H1 (cell line): ENCODE data around the gene NHSL2. TPM values are rescaled to one million over a fixed set of nuclear protein-coding genes. Genes with fewer than 3 reads are reported as not detected.

ENCODE experiments used
- CTCF ChIA-PET: fragments of 300-600 bp; sonication (Branson Sonifier 250); formaldehyde crosslinking; loops from one replicate; lab custom pipeline; 2021; ENCODE audit not compliant: partially characterized antibody; lab: Charles Lee
- POLR2A ChIA-PET: fragments of 300-600 bp; sonication (Branson Sonifier 250); formaldehyde crosslinking; loops from one replicate; lab custom pipeline; 2021; ENCODE audit warnings: inconsistent platforms; ENCODE audit not compliant: partially characterized antibody; lab: Charles Lee
- DNase-seq, 2 experiments: peaks; one replicate each; pipeline versions ENCODE4 v3.0.0 to v3.0.0-alpha.2; 2010 to 2022; ENCODE audit warnings: low spot score in 2 of 2, low read depth in 1 of 2, mixed read lengths in 1 of 2
- FAIRE-seq: peaks from 2 replicates; lab custom pipeline; 2011; peaks lifted over from hg19 to GRCh38; lab: Jason Lieb, UNC
- H2AFZ ChIP-seq: 2 replicates; pipeline ENCODE4 v1.8.1; 2012; ENCODE audit warnings: low read length, inconsistent platforms
- H2AK5ac ChIP-seq: 2 replicates; pipeline ENCODE4 v1.6.1; 2013; ENCODE audit warnings: low read depth, low read length
- H2BK120ac ChIP-seq: replicated peaks from 2 replicates; pipeline ENCODE3; 2013; ENCODE audit warnings: low read depth, low read length, inconsistent platforms
- H2BK12ac ChIP-seq: 2 replicates; pipeline ENCODE4 v1.6.1; 2013; ENCODE audit warnings: low read depth, low read length
- H2BK15ac ChIP-seq: 2 replicates; pipeline ENCODE4 v1.6.1; 2013; ENCODE audit warnings: low read length
- H2BK20ac ChIP-seq: 2 replicates; pipeline ENCODE4 v1.6.1; 2013; ENCODE audit warnings: low read length
- H2BK5ac ChIP-seq: 2 replicates; pipeline ENCODE4 v1.6.1; 2013; ENCODE audit warnings: low read depth, low read length
- H3K14ac ChIP-seq: 2 replicates; pipeline ENCODE4 v1.6.1; 2013; ENCODE audit warnings: inconsistent platforms; ENCODE audit not compliant: insufficient read length
- H3K18ac ChIP-seq: 2 replicates; pipeline ENCODE4 v1.6.1; 2013; ENCODE audit warnings: low read length; ENCODE audit errors: extremely low read depth
- H3K23ac ChIP-seq: 2 replicates; pipeline ENCODE4 v1.6.1; 2013; ENCODE audit warnings: inconsistent platforms; ENCODE audit not compliant: insufficient read length
- H3K23me2 ChIP-seq: 2 replicates; pipeline ENCODE4 v1.6.1; 2013; ENCODE audit warnings: low read depth, low read length
- H3K27ac ChIP-seq: 2 replicates; pipeline ENCODE4 v1.6.1; 2011; ENCODE audit warnings: low read depth, low read length, inconsistent platforms
- H3K27me3 ChIP-seq, 4 experiments: replicated peaks in 1 of 4; 1 replicate in 1 of 4; 2 replicates in 3 of 4; pipeline versions ENCODE4 v1.6.1 to v1.8.1; 2011 to 2013; ENCODE audit warnings: low read length in 3 of 4, mild to moderate bottlenecking in 3 of 4, inconsistent platforms in 2 of 4, mixed read lengths in 2 of 4, moderate library complexity in 1 of 4; ENCODE audit not compliant: control insufficient read depth in 3 of 4, insufficient read depth in 3 of 4; ENCODE audit errors: extremely low read depth in 1 of 4
- H3K36me3 ChIP-seq, 4 experiments: 2 replicates each; pipeline versions ENCODE4 v1.6.1 to v1.8.1; 2011 to 2013; ENCODE audit warnings: mild to moderate bottlenecking in 4 of 4, low read length in 3 of 4, moderate library complexity in 2 of 4, control low read depth in 1 of 4, inconsistent platforms in 1 of 4; ENCODE audit not compliant: insufficient read depth in 4 of 4, control insufficient read depth in 2 of 4
- H3K4ac ChIP-seq: replicated peaks from 2 replicates; pipeline ENCODE3; 2013; ENCODE audit warnings: low read length, low read depth, mixed read lengths, inconsistent platforms; ENCODE audit not compliant: insufficient read length
- H3K4me1 ChIP-seq, 4 experiments: replicated peaks in 1 of 4; 1 replicate in 1 of 4; 2 replicates in 3 of 4; pipeline versions ENCODE4 v1.6.1 to v1.8.1; 2011 to 2013; ENCODE audit warnings: low read length in 3 of 4, inconsistent platforms in 2 of 4, mixed read lengths in 1 of 4; ENCODE audit not compliant: insufficient read depth in 4 of 4, control insufficient read depth in 3 of 4
- H3K4me2 ChIP-seq, 2 experiments: 2 replicates each; pipeline versions ENCODE4 v1.6.1 to v1.8.1; 2011 to 2013; ENCODE audit warnings: low read depth in 2 of 2, low read length in 2 of 2, control low read depth in 1 of 2, inconsistent platforms in 1 of 2, mild to moderate bottlenecking in 1 of 2; ENCODE audit not compliant: insufficient read depth in 1 of 2
- H3K4me3 ChIP-seq, 4 experiments: fragments of 200-600, 300-600 bp in 1 of 4; sonication (generic), shearing (Covaris generic), sonication (Bioruptor Twin) in 1 of 4; 2 replicates each; pipeline versions ENCODE4 v1.5.1 to v1.8.1; 2011 to 2016; ENCODE audit warnings: low read length in 4 of 4, low read depth in 3 of 4, control low read depth in 2 of 4, inconsistent platforms in 2 of 4, mild to moderate bottlenecking in 2 of 4, mixed read lengths in 1 of 4, moderate library complexity in 1 of 4; ENCODE audit not compliant: insufficient read depth in 2 of 4; ENCODE audit errors: extremely low read depth in 1 of 4
- H3K56ac ChIP-seq: replicated peaks from 2 replicates; pipeline ENCODE3; 2013; ENCODE audit warnings: low read depth, mild to moderate bottlenecking, mixed read lengths, low read length, inconsistent platforms; ENCODE audit not compliant: insufficient read length
- H3K79me1 ChIP-seq: 2 replicates; pipeline ENCODE4 v1.6.1; 2013; ENCODE audit warnings: low read depth, low read length, control low read depth
- H3K79me2 ChIP-seq, 2 experiments: 2 replicates each; pipeline versions ENCODE4 v1.6.1 to v1.8.1; 2012 to 2013; ENCODE audit warnings: low read length in 2 of 2, mild to moderate bottlenecking in 2 of 2, inconsistent platforms in 1 of 2; ENCODE audit not compliant: insufficient read depth in 2 of 2, control insufficient read depth in 1 of 2
- H3K9ac ChIP-seq, 4 experiments: replicated peaks in 1 of 4; 1 replicate in 1 of 4; 2 replicates in 3 of 4; pipeline versions ENCODE4 v1.6.1 to v1.8.1; 2011 to 2013; ENCODE audit warnings: low read depth in 3 of 4, low read length in 3 of 4, control low read depth in 2 of 4, mild to moderate bottlenecking in 2 of 4, moderate library complexity in 2 of 4, inconsistent platforms in 1 of 4; ENCODE audit errors: extremely low read depth in 1 of 4
- H3K9me3 ChIP-seq, 2 experiments: 2 replicates each; pipeline versions ENCODE4 v1.6.1 to v1.8.1; 2012 to 2013; ENCODE audit warnings: mild to moderate bottlenecking in 2 of 2, moderate library complexity in 2 of 2, control low read depth in 1 of 2, inconsistent platforms in 1 of 2, low read depth in 1 of 2, low read length in 1 of 2, mixed read lengths in 1 of 2; ENCODE audit not compliant: insufficient read depth in 2 of 2
- H4K20me1 ChIP-seq, 2 experiments: replicated peaks in 1 of 2; 2 replicates each; pipeline versions ENCODE3 to v1.8.1; 2011 to 2013; ENCODE audit warnings: inconsistent platforms in 2 of 2, low read length in 2 of 2, mild to moderate bottlenecking in 1 of 2; ENCODE audit not compliant: insufficient read depth in 2 of 2, control insufficient read depth in 1 of 2
- H4K5ac ChIP-seq: 2 replicates; pipeline ENCODE4 v1.6.1; 2013; ENCODE audit warnings: low read length, low read depth, mixed read lengths, inconsistent platforms; ENCODE audit not compliant: insufficient read length
- H4K8ac ChIP-seq: 2 replicates; pipeline ENCODE4 v1.8.0; 2013; ENCODE audit warnings: mild to moderate bottlenecking, moderate library complexity, low read length, inconsistent platforms; ENCODE audit not compliant: insufficient read depth; ENCODE audit errors: extremely low read depth
- H4K91ac ChIP-seq: replicated peaks from 2 replicates; pipeline ENCODE3; 2013; ENCODE audit warnings: low read length, mixed read lengths, inconsistent platforms; ENCODE audit not compliant: insufficient read length
- CEBPB ChIP-seq: IDR thresholded peaks from 2 replicates; pipeline ENCODE4 v1.6.1; 2012; ENCODE audit warnings: low read depth, low read length
- CREB1 ChIP-seq: IDR thresholded peaks from 2 replicates; pipeline ENCODE4 v1.6.1; 2012; ENCODE audit warnings: inconsistent platforms
- EZH2 ChIP-seq: fragments of 200-600 bp; sonication (generic); IDR thresholded peaks from 2 replicates; pipeline ENCODE4 v1.7.1; 2012; ENCODE audit warnings: low read depth, mild to moderate bottlenecking, moderate library complexity, low read length, inconsistent platforms; ENCODE audit not compliant: severe bottlenecking
- GABPA ChIP-seq: IDR thresholded peaks from 2 replicates; pipeline ENCODE4 v1.6.1; 2011; ENCODE audit warnings: mild to moderate bottlenecking, low read length, moderate library complexity, borderline replicate concordance; ENCODE audit not compliant: insufficient read depth
- KDM1A ChIP-seq: fragments of 200-600, 300-600 bp; sonication (generic); IDR thresholded peaks from 2 replicates; pipeline ENCODE4 v1.7.1; 2016; ENCODE audit warnings: mild to moderate bottlenecking, low read length, borderline replicate concordance
- POLR2AphosphoS5 ChIP-seq: IDR thresholded peaks from 2 replicates; pipeline ENCODE4 v1.6.1; 2011; ENCODE audit warnings: low read depth, low read length
- POU5F1 ChIP-seq: IDR thresholded peaks from 2 replicates; pipeline ENCODE4 v1.6.1; 2011; ENCODE audit warnings: low read depth, mild to moderate bottlenecking, low read length, moderate library complexity
- RBBP5 ChIP-seq: IDR thresholded peaks from 2 replicates; pipeline ENCODE4 v1.7.1; 2012; ENCODE audit warnings: low read depth, mild to moderate bottlenecking, inconsistent platforms, low read length, moderate library complexity, borderline replicate concordance
- SAP30 ChIP-seq: fragments of 300-600 bp; sonication (generic); IDR thresholded peaks from 2 replicates; pipeline ENCODE4 v1.7.1; 2012; ENCODE audit warnings: low read length, moderate library complexity, mild to moderate bottlenecking, inconsistent platforms; ENCODE audit not compliant: insufficient read depth, insufficient replicate concordance
- SIX5 ChIP-seq: IDR thresholded peaks from 2 replicates; pipeline ENCODE4 v1.6.1; 2011; ENCODE audit warnings: mild to moderate bottlenecking, low read depth, low read length
- SP1 ChIP-seq: IDR thresholded peaks from 2 replicates; pipeline ENCODE4 v1.6.1; 2011; ENCODE audit warnings: low read depth, low read length
- SRF ChIP-seq: IDR thresholded peaks from 2 replicates; pipeline ENCODE4 v1.6.1; 2011; ENCODE audit warnings: mild to moderate bottlenecking, low read depth, low read length, moderate library complexity
- TCF12 ChIP-seq: IDR thresholded peaks from 2 replicates; pipeline ENCODE4 v1.6.1; 2011; ENCODE audit warnings: low read depth, mild to moderate bottlenecking, low read length
- WGBS, 2 experiments: shearing (Covaris generic) in 1 of 2; methylation state at CpG; one replicate each; pipeline versions ENCODE4 v1.1.6 to v1.1.7; 2013 to 2015; ENCODE audit warnings: low lambda C conversion rate in 2 of 2, mixed read lengths in 2 of 2, inconsistent platforms in 1 of 2, low coverage in 1 of 2, missing lambda C conversion rate in 1 of 2; ENCODE audit not compliant: insufficient replicate concordance in 2 of 2, insufficient coverage in 1 of 2, insufficient read length in 1 of 2; ENCODE audit errors: extremely low coverage in 1 of 2, missing lambda C conversion rate in 1 of 2; 5-methylcytosine and 5-hydroxymethylcytosine counted together
- polyA plus RNA-seq, 7 experiments: library from polyadenylated mRNA; depleted of rRNA in 3 of 7; stranded (reverse) in 5 of 7; unstranded in 2 of 7; fragments of >200 nt in 5 of 7; fragments of 200-250 nt in 2 of 7; gene quantifications; 1 replicate in 5 of 7; 2 replicates in 1 of 7; 4 replicates in 1 of 7; pipeline versions ENCODE4 v1.2.1 to v1.2.3, GENCODE V29; 2011 to 2013; ENCODE audit warnings: missing spikeins in 2 of 7, mixed read lengths in 2 of 7
- total RNA-seq: library from RNA; stranded (reverse); fragmentation: NEBNext Ultra II Directional; extraction: Animal tissue kit (Norgen Biotek cat#: 25700); gene quantifications from 2 replicates; pipeline ENCODE4 v1.2.1, GENCODE V29; 2021

The NHSL2 gene
- total and polyA plus RNA-seq, 2 of the 8 experiments (the other 6 are each of a cell fraction or from before 2014, with no cell fraction given): 3.7 to 7.2 TPM

DNA sequence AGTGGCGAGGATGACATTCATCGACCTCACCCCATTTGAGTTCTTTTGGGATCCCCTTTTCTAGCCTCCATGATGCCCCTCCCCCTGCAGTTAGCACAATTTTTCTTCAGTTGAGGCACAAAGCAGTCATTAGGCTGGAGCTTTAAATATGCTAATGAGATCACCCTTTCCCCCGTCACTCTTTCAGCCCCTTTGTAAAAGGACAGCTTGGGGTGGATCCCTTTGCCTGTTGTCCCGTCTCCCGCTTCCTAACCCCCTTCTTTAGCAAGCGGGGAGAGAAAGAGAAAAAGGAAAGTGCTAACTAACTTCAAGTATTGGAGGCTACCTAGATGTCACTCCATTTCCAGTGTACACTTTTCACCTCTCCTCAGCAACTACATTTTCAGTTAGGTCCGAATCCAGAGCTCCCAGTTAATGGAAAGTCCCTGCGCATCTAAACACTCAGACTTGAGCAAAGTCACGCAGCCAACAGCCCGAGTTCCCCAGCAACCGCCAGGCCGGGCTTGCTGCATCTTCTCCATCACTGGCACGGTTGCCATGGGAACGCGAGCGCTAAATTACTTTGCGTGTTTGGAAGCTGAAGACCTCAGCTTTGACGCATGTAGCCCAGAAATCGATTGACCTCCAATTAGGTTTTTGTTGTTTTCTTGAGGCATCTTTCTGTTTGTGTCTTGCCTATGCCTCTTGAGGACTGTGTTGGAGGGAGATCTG, 144.3 kb downstream of the NHSL2 start:
- H3K23me2 ChIP-seq: 0 out of 2 replicates have a peak, but pooled peaks cover 1% of the 10 kb centered on the region
- H3K14ac ChIP-seq: no peak overlapping the region
- DNase-seq (no peak), FAIRE-seq (peak; percentile 65)
- peak overlapping the region; percentile 64 for H3K4me2 ChIP-seq
- H2BK12ac ChIP-seq: no peak overlapping the region
- no peak overlapping the region for H4K8ac ChIP-seq
- ChIA-PET POLR2A (interaction anchor here (1.9 kb wide), 1 partner anchor 10 kb away, joined by 7 read pairs; no protein-coding TSS in a partner anchor), CTCF (interaction anchor here (0.9 kb wide), 1 partner anchor 9 kb away, joined by 3 read pairs; no protein-coding TSS in a partner anchor)
- peaks cover 2 to 18% (median 15%) of the 10 kb centered on the region in 4 experiments for H3K4me1 ChIP-seq
- no peak overlapping the region for H4K91ac ChIP-seq
- H2BK120ac ChIP-seq: no peak overlapping the region
- H3K27ac ChIP-seq: peak overlapping the region; percentile 52
- no peaks in the 10 kb centered on the region for H3K36me3 ChIP-seq
- no peak overlapping the region for H3K18ac ChIP-seq
- no peak overlapping the region for H2BK20ac ChIP-seq
- H4K5ac ChIP-seq: no peak overlapping the region
- 23% methylated on average over 18 of the region's 19 CpGs; no CpG with 5 or more reads in 1 of the 2 experiments for WGBS, 2 experiments
- no peak overlapping the region for H3K56ac ChIP-seq
- no peaks in the 10 kb centered on the region for H3K79me1 ChIP-seq
- H2BK5ac ChIP-seq: no peak overlapping the region; the same call in 1 of the 2 replicates
- no peak overlapping the region for H2AK5ac ChIP-seq
- H4K20me1 ChIP-seq: peaks cover 0 to under 1% of the 10 kb centered on the region in 2 experiments
- no peak overlapping the region for H3K23ac ChIP-seq
- peak overlapping the region in 2 of 4 experiments; percentile 25 to 36; a peak in 4 of 8 replicates for H3K4me3 ChIP-seq
- H3K4ac ChIP-seq: peak overlapping the region; percentile 5
- H2BK15ac ChIP-seq: no peak overlapping the region
- H3K27me3 ChIP-seq: no peaks in the 10 kb centered on the region
- no peak overlapping the region for H3K9ac ChIP-seq
- no peaks in the 10 kb centered on the region for H3K79me2 ChIP-seq
- H2AFZ ChIP-seq: no peak overlapping the region; the same call in 1 of the 2 replicates
- no peaks in the 10 kb centered on the region for H3K9me3 ChIP-seq
- TF ChIP-seq POU5F1 (no peak), RBBP5 (no peak), TCF12 (no peak), SRF (no peak), KDM1A (no peak), SP1 (no peak), CREB1 (no peak), GABPA (no peak), CEBPB (no peak), SIX5 (no peak), SAP30 (no peak), EZH2 (no peak), POLR2AphosphoS5 (no peak)
